ENCODE results near the gene FBXO33. TPM values are rescaled to one million over a fixed set of nuclear protein-coding genes. Genes with fewer than 3 reads are reported as not detected.

Gene FBXO33
- total RNA-seq, 1 donor from 2014 or later: 13.5 TPM

GRCh38 chr14:39459795-39460478 is 27.7 kb upstream of the FBXO33 start:
- intact Hi-C loops (cut with DNase I): no loop called here
- no peak overlapping the region for H3K4me3 ChIP-seq
- H3K4me1 ChIP-seq: peaks cover 4% of the 10 kb centered on the region
- no peak for DNase-seq
- H3K9me3 ChIP-seq: no peaks in the 10 kb centered on the region
- no peaks in the 10 kb centered on the region for H3K27me3 ChIP-seq
- TF ChIP-seq CTCF (IDR thresholded peaks at IDR 0.05): no peak
- no peaks in the 10 kb centered on the region for H3K36me3 ChIP-seq
- peak; percentile 89 for ATAC-seq
- no peak overlapping the region for H3K27ac ChIP-seq

DNA sequence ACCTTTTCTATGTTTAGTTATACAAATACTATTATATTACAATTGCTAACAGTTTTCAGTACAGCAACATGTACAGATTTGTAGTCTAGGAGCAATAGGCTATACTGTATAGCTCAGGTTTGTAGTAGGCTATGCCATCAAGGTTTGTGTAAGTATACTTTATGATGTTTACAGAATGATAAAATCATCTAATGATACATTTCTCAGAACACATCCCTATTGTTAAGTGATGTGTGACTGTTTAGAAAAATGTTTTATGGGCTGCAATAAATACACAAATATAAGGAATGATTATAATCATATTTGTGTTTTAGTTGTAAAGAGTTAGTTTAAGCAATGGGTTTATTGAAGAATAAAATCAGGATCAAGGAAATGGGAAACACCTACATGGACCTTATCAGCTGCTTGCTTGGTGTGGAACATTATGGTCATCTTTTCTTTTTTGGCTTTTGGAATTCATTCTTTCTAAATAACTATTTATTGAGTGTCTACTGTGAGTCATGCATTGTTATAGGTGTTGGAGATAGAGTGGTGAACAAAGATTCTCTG is 24.5 kb upstream of the FBXO33 start:
- Histone ChIP-seq H3K9me3 (no peaks in the 10 kb centered on the region), H3K4me3 (no peak overlapping the region), H3K36me3 (no peaks in the 10 kb centered on the region), H3K27ac (no peak overlapping the region), H3K27me3 (no peaks in the 10 kb centered on the region), H3K4me1 (peaks cover 4% of the 10 kb centered on the region)
- DNase-seq (no peak), ATAC-seq (no peak)
- intact Hi-C loops (cut with DNase I): no loop called here
- TF ChIP-seq CTCF (IDR thresholded peaks at IDR 0.05): no peak

- no peaks in the 10 kb centered on the region for H3K9me3 ChIP-seq
- no peak overlapping the region for H3K27ac ChIP-seq
- no peaks in the 10 kb centered on the region for H3K36me3 ChIP-seq
- no peak overlapping the region for H3K4me3 ChIP-seq
- intact Hi-C loops (cut with DNase I): no loop called here
- no peaks in the 10 kb centered on the region for H3K27me3 ChIP-seq
- no peak for TF ChIP-seq CTCF (IDR thresholded peaks at IDR 0.05)
- ATAC-seq: no peak
- H3K4me1 ChIP-seq: peaks cover 4% of the 10 kb centered on the region
- DNase-seq: no peak
These were observed 22.8 kb upstream of the FBXO33 start for GRCh38 chr14:39454906-39455539.

DNA sequence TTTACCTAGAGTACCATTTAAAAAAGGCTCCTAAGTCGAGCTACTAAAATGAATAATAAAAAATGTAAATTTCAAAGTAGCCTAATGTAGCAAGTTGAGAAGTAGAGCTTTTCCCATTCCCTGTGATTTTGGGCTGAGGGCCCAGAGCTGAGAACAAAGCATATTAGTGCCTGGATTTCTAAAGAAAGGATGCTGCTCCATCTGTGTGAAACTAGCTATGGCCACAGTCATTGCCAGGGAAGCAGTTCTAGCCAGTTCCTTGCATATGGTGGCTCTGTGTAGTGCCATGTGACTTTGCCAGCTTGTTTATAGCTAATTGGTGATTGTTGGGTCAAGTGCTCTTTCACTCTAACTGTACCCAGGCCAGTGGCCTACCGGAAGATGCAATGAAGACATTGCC is 20.4 kb upstream of the FBXO33 start:
- intact Hi-C loops (cut with DNase I): no loop called here
- Histone ChIP-seq H3K4me1 (no peaks in the 10 kb centered on the region), H3K36me3 (no peaks in the 10 kb centered on the region), H3K9me3 (no peaks in the 10 kb centered on the region), H3K27me3 (no peaks in the 10 kb centered on the region), H3K4me3 (no peak overlapping the region), H3K27ac (no peak overlapping the region)
- no peak for DNase-seq
- no peak for TF ChIP-seq CTCF (IDR thresholded peaks at IDR 0.05)
- ATAC-seq: no peak

DNA sequence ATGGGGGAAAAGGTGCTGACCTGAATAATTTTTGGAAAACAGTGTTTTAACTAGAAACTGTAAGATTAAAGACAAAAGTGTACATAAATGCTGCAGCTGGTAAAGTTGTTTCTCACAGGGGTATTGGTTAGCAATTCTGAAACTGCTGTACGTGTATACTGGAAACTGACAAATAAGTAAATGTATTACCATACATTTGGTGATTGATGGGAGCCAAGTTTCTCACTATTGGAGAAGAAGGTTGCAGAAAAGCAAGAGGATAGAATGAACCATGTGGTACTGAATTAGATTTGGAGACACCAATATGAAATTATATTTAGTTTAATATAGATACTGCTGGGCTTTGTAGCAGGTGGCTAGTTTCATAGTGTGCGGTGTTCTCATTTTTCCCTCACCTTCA is 19.6 kb upstream of the FBXO33 start:
- H3K4me3 ChIP-seq: no peak overlapping the region
- ATAC-seq: no peak
- no peaks in the 10 kb centered on the region for H3K9me3 ChIP-seq
- no peak for TF ChIP-seq CTCF (IDR thresholded peaks at IDR 0.05)
- DNase-seq: no peak
- H3K27me3 ChIP-seq: no peaks in the 10 kb centered on the region
- H3K36me3 ChIP-seq: no peaks in the 10 kb centered on the region
- intact Hi-C loops (cut with DNase I): no loop called here
- H3K27ac ChIP-seq: no peak overlapping the region
- no peaks in the 10 kb centered on the region for H3K4me1 ChIP-seq
